NCI-H1092 treated with DMSO at 0.1 percent for 48 hours (cell line): ENCODE results near the gene SOD3.

Experiments
- DNase-seq: peaks from one replicate; lab custom pipeline; 2025; lab: John Stamatoyannopoulos, UW

Gene SOD3

GRCh38 chr4:24775032-24775605 lies 20.3 kb upstream of the SOD3 start:
- no peak for DNase-seq

DNA sequence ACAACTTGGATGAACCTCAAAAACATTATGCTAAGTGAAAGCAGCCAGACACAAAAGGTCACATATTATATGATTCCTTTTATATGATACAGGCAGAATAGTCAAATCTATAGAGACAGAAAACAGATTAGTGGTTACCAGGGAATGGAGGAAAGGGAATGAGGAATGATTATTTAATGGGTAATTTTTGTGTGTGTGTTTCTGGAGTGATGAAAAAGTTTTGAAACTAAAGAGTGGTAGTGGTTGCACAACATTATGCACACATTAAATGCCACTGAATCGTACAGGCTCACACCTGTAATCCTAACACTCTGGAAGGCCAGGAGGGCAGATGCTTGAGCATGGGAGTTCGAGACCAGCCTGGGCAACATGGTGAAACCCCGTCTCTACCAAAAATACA lies 19.6 kb upstream of the SOD3 start:
- DNase-seq = no peak

GRCh38 chr4:24777536-24778463 lies 17.6 kb upstream of the SOD3 start:
- DNase-seq = no peak

DNA sequence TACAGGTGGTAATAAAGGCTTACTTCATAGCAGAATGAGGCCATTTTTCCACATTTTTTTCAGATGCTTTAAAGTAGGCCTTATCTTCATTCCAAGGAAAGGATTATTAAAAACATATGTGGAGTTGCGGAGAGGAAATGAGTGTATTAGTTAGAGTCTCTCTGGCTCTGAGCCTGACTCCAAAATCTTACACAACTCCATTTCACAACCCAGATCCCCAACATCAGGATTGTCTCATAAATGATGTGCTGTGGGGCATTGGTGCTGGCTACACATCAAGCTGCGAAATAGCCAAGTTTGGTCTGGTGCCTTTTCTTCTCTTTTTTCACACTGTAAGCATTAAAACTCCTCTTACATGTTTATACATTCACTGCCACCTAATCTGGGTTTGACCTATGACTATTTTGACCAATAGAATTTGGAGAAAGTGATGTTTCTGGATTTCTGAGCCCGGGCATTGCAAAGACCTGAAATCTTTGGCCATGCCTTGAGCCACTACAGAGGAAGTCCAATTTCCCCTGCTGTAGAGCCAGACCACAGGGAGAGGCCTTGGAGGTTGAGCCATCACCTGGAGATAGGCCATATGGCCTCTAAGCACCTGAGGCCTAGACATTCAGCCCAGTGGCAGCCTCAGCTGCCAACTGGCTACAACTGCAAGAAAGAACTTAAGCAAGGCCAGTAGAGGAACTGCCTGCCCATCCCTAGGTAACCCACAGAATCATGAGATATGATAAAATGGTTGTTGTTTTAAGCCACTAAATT lies 16.7 kb upstream of the SOD3 start:
- no peak for DNase-seq

DNA sequence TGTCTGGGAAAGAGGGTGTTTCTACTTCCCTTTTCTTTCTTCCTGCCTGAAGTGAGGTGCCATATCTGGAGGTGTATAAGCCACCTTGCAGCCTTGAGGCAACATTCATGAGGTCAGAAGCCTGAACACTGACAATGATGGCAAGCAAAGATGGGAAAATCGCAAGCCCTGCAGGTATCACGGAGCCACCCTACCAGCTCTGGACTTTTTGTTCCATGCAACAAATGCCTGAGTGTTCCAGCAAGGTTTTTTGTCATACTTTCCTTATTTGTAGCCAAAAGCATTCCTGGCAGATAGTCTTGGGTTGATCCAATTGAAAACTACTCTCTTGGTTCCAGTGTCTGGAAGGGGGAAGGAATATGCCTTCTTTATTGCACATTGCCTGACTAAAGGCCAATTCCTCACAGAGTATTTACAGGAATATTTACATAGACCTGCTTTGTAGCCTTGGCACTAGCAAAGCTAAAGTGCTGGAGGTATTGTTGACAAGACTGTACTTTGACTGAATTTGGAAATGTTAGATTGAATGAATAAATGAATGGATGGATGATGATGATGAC lies 14.4 kb upstream of the SOD3 start:
- DNase-seq = no peak

- no peak for DNase-seq
These were observed 13.2 kb upstream of the SOD3 start for GRCh38 chr4:24781999-24782745.

- no peak for DNase-seq
These were observed 11.9 kb upstream of the SOD3 start for GRCh38 chr4:24783506-24783905.

GRCh38 chr4:24791043-24791442 lies 4.3 kb upstream of the SOD3 start:
- no peak for DNase-seq

DNA sequence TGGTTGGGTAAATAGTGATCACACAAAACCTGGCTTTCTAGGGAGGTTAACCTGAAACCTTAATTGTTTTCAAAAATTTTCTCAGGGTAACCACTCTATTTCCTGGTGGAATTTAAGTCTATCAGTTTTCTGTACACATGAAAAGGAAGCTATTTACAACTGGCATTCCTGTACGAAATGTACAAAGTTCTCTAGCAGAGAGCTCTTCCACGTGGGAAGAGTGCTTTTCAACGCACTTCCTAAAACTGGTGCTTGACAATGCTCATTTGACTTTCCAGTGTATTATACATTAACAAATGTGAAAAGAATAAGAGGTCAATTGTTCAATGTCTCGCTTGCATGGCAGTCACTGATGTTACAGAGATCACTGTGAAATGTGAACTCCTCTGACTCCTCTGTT lies 2.8 kb upstream of the SOD3 start:
- DNase-seq = no peak

- DNase-seq = no peak
These were observed 2.0 kb upstream of the SOD3 start for GRCh38 chr4:24793219-24794005.

DNA sequence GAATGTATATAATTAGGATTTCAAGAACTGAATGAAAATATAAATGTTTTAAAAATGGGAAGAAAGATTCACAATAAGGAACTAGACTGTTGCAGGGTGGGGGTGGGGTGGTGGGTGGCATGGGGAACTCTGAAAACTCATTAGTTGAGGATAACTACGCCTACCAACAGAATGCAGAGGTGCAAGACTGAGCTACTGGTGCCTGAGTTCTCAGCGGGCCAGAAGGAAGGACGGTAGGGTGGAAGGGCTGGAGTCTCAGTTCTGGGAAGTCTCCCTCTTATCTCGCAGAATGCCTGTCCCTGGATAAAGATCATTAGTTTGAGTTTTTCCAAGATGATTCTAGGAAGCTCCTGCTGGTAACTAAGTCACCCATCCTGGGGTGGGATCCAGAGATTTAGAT lies 1.3 kb upstream of the SOD3 start:
- no peak for DNase-seq

GRCh38 chr4:24794480-24794879 lies 893 bp upstream of the SOD3 start:
- DNase-seq = no peak

- DNase-seq = no peak
These were observed 451 bp downstream of the SOD3 start for GRCh38 chr4:24795666-24796381.

GRCh38 chr4:24796620-24797019 lies 1.2 kb downstream of the SOD3 start:
- DNase-seq = no peak

DNA sequence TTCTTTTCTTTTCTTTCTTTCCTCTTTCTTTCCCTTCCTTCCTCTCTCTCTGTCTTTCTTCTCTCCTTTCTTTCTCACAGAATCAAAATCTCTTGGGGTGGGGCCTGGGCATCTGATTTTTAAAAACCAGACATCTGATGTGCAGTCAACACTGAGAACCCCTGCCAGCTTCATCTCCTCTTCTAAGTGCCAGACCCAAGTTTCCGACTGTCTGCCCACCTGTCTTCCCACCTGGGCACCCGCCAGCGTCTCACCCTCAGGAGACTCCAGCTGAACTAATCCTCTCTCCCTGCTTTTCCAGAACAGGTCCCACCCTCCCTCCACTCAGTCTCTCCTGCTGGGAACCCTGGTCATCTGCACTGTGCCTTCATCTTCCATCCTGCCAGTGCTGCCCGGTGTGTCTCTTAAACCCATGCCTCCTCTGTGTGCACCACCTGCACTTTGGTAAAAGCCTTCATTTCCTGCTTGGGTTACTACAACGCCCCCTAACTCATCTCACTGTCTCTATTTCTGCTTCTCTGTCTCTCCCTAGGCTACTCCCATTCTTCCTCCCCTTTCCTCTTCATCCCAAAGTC lies 2.8 kb downstream of the SOD3 start:
- no peak for DNase-seq

GRCh38 chr4:24799196-24799543 lies 3.8 kb downstream of the SOD3 start:
- DNase-seq = no peak

DNA sequence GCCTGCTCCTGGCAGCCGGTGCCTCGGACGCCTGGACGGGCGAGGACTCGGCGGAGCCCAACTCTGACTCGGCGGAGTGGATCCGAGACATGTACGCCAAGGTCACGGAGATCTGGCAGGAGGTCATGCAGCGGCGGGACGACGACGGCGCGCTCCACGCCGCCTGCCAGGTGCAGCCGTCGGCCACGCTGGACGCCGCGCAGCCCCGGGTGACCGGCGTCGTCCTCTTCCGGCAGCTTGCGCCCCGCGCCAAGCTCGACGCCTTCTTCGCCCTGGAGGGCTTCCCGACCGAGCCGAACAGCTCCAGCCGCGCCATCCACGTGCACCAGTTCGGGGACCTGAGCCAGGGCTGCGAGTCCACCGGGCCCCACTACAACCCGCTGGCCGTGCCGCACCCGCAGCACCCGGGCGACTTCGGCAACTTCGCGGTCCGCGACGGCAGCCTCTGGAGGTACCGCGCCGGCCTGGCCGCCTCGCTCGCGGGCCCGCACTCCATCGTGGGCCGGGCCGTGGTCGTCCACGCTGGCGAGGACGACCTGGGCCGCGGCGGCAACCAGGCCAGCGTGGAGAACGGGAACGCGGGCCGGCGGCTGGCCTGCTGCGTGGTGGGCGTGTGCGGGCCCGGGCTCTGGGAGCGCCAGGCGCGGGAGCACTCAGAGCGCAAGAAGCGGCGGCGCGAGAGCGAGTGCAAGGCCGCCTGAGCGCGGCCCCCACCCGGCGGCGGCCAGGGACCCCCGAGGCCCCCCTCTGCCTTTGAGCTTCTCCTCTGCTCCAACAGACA lies 4.4 kb downstream of the SOD3 start:
- DNase-seq = no peak

DNA sequence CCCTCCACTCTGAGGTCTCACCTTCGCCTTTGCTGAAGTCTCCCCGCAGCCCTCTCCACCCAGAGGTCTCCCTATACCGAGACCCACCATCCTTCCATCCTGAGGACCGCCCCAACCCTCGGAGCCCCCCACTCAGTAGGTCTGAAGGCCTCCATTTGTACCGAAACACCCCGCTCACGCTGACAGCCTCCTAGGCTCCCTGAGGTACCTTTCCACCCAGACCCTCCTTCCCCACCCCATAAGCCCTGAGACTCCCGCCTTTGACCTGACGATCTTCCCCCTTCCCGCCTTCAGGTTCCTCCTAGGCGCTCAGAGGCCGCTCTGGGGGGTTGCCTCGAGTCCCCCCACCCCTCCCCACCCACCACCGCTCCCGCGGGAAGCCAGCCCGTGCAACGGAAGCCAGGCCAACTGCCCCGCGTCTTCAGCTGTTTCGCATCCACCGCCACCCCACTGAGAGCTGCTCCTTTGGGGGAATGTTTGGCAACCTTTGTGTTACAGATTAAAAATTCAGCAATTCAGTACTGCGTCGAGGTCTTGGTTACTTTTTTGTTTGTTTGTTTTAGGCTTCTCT lies 5.0 kb downstream of the SOD3 start:
- DNase-seq = no peak
